ENCODE results near the gene CDC42BPG.

CDC42BPG gene

DNA sequence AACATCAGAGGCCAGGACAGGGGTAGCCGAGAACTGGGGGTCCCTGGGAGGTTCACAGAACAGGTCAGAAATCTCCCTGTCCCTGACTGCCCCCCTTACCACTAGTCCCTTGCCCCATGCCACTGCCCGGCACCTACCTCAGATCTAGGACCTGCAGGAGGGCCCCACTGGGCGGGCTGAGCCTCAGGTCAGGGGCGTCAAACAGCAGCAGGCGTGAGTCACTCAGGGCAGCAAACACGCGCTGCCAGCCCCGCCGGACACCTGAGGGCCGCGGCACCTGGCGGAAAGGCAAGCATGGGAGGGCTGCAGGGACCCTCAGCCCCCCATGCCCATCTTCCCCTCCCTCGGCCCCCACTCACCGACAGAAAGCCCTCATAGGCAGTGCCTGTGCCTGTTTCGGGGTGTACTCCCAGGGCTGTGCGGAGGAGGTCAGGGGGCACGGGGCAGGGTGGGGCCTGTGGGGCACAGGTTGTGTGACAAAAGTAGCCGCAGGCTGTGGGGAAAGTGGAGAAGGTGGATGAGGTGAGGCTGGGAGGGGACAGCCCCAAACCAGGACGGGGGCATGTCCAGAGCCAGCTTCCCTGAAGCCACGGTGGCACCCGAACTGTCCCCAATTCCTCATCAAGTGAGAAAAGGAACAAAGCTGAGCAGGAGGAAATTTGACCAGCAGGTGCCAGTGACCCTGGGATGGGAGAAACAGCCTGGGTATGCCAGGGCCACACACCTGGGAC is 11.8 kb downstream of the CDC42BPG start:
- H3K4me3 ChIP-seq (ENCODE audit: low read depth, low read length), result no peak overlapping the region
- CTCF ChIA-PET, result interaction anchor here (3.7 kb wide), 1 partner anchor 11 kb away, joined by 19 read pairs; the partner anchor contains the start of gene CDC42BPG
- TF ChIP-seq, protein P1, sequence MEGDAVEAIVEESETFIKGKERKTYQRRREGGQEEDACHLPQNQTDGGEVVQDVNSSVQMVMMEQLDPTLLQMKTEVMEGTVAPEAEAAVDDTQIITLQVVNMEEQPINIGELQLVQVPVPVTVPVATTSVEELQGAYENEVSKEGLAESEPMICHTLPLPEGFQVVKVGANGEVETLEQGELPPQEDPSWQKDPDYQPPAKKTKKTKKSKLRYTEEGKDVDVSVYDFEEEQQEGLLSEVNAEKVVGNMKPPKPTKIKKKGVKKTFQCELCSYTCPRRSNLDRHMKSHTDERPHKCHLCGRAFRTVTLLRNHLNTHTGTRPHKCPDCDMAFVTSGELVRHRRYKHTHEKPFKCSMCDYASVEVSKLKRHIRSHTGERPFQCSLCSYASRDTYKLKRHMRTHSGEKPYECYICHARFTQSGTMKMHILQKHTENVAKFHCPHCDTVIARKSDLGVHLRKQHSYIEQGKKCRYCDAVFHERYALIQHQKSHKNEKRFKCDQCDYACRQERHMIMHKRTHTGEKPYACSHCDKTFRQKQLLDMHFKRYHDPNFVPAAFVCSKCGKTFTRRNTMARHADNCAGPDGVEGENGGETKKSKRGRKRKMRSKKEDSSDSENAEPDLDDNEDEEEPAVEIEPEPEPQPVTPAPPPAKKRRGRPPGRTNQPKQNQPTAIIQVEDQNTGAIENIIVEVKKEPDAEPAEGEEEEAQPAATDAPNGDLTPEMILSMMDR (IDR thresholded peaks at IDR 0.05; ENCODE audit: insufficient read depth, low read length, missing control alignments), result no peak
- DNase-seq (ENCODE audit: low read depth, low spot score), result no peak
- POLR2A ChIA-PET, result interaction anchor here (0.5 kb wide), 1 partner anchor 49 kb away, joined by 4 read pairs; no protein-coding TSS in a partner anchor

DNA sequence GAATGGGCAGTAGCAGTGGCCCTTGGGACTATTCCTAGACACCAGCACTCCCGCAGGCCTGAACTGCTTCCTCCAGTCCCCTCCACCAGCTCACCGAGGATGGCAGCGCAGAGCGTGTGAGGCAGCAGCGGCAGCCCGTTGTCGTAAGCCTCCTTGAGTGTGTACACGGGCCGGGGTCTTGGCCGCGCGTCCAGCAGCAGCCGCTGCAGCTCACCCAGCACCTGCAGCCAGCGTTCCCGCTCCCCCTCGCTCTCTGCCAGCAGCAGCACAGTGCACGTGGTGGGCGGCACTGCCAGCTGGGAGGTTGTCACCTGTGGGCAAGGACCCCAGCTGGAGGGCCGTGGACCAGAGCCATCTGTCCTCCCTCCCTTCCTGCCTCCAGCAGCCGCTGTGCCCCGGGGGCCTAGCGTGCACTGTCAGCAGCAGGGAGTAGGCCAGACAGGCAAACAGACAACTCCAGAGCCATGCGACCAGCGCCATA is 13.0 kb downstream of the CDC42BPG start:
- CTCF ChIA-PET, result interaction anchor here (3.7 kb wide), 1 partner anchor 12 kb away, joined by 19 read pairs; the partner anchor contains the start of gene CDC42BPG
- DNase-seq (ENCODE audit: low read depth, low spot score), result no peak
- POLR2A ChIA-PET, result interaction anchor here (0.6 kb wide), 1 partner anchor 13 kb away, joined by 3 read pairs; no protein-coding TSS in a partner anchor
- H3K4me3 ChIP-seq (ENCODE audit: low read depth, low read length), result no peak overlapping the region
- TF ChIP-seq, protein P1 (IDR thresholded peaks at IDR 0.05; ENCODE audit: insufficient read depth, low read length, missing control alignments), result no peak

DNA sequence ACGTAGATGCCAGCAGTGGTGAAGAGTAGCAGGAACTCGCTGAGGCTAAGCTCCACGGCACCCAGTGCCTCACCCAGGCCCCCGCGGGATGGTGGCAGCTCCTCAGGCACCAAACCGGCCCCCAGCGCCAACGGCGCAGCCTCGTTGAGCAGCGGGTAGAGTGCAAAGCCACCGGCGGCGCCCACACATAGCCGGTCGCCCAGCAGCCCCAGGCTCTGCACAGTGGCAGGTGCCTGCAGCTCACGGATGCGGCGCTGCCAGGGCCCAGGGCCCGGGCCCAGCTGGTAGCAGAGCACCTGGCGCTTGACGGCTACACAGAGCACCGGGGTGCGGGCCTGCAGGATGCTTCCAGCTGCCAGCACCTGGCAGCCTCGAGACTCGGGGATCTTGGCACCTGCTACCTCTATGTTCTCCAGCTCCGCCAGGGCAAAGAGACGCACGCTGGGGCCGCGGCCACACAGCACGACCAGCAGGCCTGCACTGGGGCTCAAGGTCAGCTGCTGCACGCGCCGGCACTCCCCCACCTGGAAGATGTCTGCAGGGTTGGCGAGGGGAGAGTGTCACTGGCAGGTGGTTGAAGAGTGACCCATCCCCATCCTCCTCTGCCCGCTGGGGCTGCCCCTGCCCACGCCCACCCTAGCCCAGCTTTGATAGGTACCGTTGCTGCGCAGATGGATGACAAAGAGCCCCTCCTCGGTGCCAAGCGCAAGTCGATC is 14.8 kb downstream of the CDC42BPG start:
- TF ChIP-seq, protein P1 (IDR thresholded peaks at IDR 0.05; ENCODE audit: insufficient read depth, low read length, missing control alignments), result no peak
- POLR2A ChIA-PET, result interaction anchor here (0.6 kb wide), 1 partner anchor 284 kb away, joined by 3 read pairs; no protein-coding TSS in a partner anchor
- CTCF ChIA-PET, result interaction anchor here (1.0 to 2.0 kb wide), 2 partner anchors 9 to 17 kb away, joined by 5 read pairs; no protein-coding TSS in a partner anchor
- no peak for DNase-seq (ENCODE audit: low read depth, low spot score)
- no peak overlapping the region for H3K4me3 ChIP-seq (ENCODE audit: low read depth, low read length)

DNA sequence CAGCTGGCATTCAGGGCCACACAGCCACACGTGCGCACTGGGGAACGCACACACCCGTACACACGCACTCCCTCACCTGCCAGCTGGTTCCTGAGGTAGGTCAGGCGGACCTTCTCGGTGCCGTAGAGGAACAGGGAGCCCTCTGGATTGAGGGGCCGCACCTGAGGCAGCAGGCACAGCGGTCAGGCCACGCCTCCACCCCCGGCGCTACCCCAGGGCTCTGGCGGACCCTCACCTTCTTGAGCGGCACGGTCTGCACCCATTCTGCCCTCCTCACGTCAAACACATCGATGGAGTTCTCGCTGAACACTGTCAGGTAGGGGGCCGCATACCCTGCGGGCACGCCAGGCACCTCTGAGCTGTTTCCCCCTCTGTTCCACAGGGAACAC is 17.0 kb downstream of the CDC42BPG start:
- POLR2A ChIA-PET, result no interaction called here
- DNase-seq (ENCODE audit: low read depth, low spot score), result no peak
- CTCF ChIA-PET, result interaction anchor here (0.9 kb wide), 1 partner anchor 8 kb away, joined by 3 read pairs; no protein-coding TSS in a partner anchor
- H3K4me3 ChIP-seq (ENCODE audit: low read depth, low read length), result no peak overlapping the region
- TF ChIP-seq, protein P1 (IDR thresholded peaks at IDR 0.05; ENCODE audit: insufficient read depth, low read length, missing control alignments), result no peak

DNA sequence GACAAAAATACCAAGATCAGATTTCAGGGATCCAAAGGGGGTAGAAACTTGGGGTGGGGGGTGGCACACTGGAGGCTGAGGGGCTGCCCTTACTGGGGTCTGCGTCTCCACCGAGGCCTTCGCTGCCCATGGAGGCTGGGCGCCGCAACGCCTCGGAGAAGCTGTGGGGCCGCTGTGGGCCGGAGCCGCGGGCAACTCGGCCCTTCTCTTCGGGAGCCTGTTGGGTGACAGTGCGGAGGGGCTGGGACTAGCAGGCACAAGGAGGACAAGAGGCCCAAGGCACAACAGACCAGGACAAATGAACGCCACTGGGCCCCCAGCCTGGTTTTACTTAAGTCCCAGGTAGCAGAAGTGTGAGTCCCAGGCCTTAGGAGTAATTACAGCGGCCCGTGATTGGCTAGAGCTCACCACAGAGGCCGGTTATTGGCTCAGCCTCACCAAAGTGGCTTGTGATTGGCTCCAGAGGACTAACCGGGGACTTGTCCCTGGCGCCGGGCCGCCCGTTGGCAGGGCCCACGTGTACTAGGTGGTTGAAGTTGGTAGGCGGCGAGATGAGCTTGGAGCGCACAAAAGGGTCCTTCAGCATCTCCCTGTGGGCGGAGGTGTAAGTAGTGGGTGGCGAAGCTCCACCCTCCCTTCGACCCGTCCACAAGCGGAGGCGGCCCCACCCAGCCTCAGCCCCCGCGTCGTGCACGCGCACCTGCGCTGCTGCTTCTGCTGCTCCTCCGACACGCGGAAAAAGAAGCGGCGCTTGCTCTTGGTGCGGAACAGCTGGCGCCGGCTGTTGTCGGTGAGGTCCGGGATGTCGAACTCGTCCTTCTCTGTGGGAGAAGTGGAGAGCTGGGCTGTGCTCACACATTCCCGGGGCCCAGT is 17.6 kb downstream of the CDC42BPG start:
- ChIA-PET POLR2A (no interaction called here), CTCF (interaction anchor here (0.9 to 1.3 kb wide), 2 partner anchors 9 to 68 kb away, joined by 3 read pairs; no protein-coding TSS in a partner anchor)
- DNase-seq (ENCODE audit: low read depth, low spot score), result no peak
- H3K4me3 ChIP-seq (ENCODE audit: low read depth, low read length), result no peak overlapping the region
- TF ChIP-seq, protein P1 (IDR thresholded peaks at IDR 0.05; ENCODE audit: insufficient read depth, low read length, missing control alignments), result no peak
